Ascending aorta (tissue), 2 donors: Measurements from ENCODE around the gene PRRC2C. TPM values are rescaled to one million over a fixed set of nuclear protein-coding genes. Genes with fewer than 3 reads are reported as not detected.
"Not testable (repeated sequence)": the region's sequence is repeated elsewhere in the genome, so short reads cannot be mapped to it uniquely, and the experiment has no call there.

Experiments
- DNase-seq, 2 donors: peaks; one replicate each; pipeline ENCODE4 v3.0.0-alpha.2; 2019; ENCODE audit warnings: low spot score in 2 of 2
- H3K27ac ChIP-seq, 2 donors: fragments of 200-600 bp; sonication (generic); one replicate each; pipeline ENCODE4 v1.5.1; 2016 to 2017; ENCODE audit warnings: mild to moderate bottlenecking in 1 of 2
- H3K27me3 ChIP-seq: fragments of 200-600 bp; sonication (generic); one replicate; pipeline ENCODE4 v1.5.1; 2017
- H3K36me3 ChIP-seq, 2 donors: fragments of 200-600 bp; sonication (generic); one replicate each; pipeline ENCODE4 v1.5.1; 2016
- H3K4me1 ChIP-seq, 2 donors: fragments of 200-600 bp; sonication (generic); one replicate each; pipeline ENCODE4 v1.5.1; 2016 to 2017; ENCODE audit warnings: mild to moderate bottlenecking in 1 of 2
- H3K4me3 ChIP-seq, 2 donors: fragments of 200-600 bp; sonication (generic); one replicate each; pipeline ENCODE4 v1.5.1; 2016 to 2017; ENCODE audit warnings: mild to moderate bottlenecking in 1 of 2
- H3K9me3 ChIP-seq, 2 donors: fragments of 200-600 bp; sonication (generic); one replicate each; pipeline ENCODE4 v1.5.1; 2016
- CTCF ChIP-seq, 3 experiments: fragments of 200-600 bp in 2 of 3; fragments of 450-650 bp in 1 of 3; sonication (generic) in 2 of 3; IDR thresholded peaks; one replicate each; pipeline ENCODE4 v1.5.1; 2016 to 2019; ENCODE audit warnings: antibody characterized with exemption in 3 of 3, mild to moderate bottlenecking in 1 of 3, moderate library complexity in 1 of 3
- intact Hi-C: fragments of 100-400 bp; cut with DNase I; formaldehyde crosslinking; loops from one replicate; pipeline ENCODE4 v1.15.1; 2023
- total RNA-seq: library from RNA; depleted of rRNA; stranded (reverse); fragments of >200 nt; gene quantifications from one replicate; pipeline ENCODE4 v1.1.0, GENCODE V29; 2016

PRRC2C gene
- total RNA-seq, 1 donor from 2014 or later, result 46.3 TPM

GRCh38 chr1:171596705-171597104, 111.4 kb downstream of the PRRC2C start:
- Histone ChIP-seq H3K36me3 (peaks cover 20 to 28% of the 10 kb centered on the region in 2 donors), H3K27me3 (no peaks in the 10 kb centered on the region), H3K4me1 (no peaks in the 10 kb centered on the region), H3K9me3 (no peaks in the 10 kb centered on the region), H3K27ac (no peak overlapping the region), H3K4me3 (no peak overlapping the region)
- TF ChIP-seq CTCF (IDR thresholded peaks at IDR 0.05), result no peak
- intact Hi-C loops, result no loop called here
- no peak for DNase-seq

- no peaks in the 10 kb centered on the region for H3K4me1 ChIP-seq
- no peaks in the 10 kb centered on the region for H3K27me3 ChIP-seq
- no peak for DNase-seq
- intact Hi-C loops, result no loop called here
- H3K27ac ChIP-seq, result no peak overlapping the region
- no peaks in the 10 kb centered on the region for H3K9me3 ChIP-seq
- H3K36me3 ChIP-seq, result peaks cover 15 to 23% of the 10 kb centered on the region in 2 donors
- H3K4me3 ChIP-seq, result no peak overlapping the region
- TF ChIP-seq CTCF (IDR thresholded peaks at IDR 0.05), result no peak
These were observed 111.9 kb downstream of the PRRC2C start for GRCh38 chr1:171597203-171597602.

GRCh38 chr1:171600310-171600709, 115.0 kb downstream of the PRRC2C start:
- H3K4me1 ChIP-seq, DNase-seq, H3K36me3 ChIP-seq, H3K27ac ChIP-seq, H3K9me3 ChIP-seq, H3K27me3 ChIP-seq, H3K4me3 ChIP-seq, intact Hi-C loops: not testable (repeated sequence)

GRCh38 chr1:171600862-171601261, 115.5 kb downstream of the PRRC2C start:
- intact Hi-C loops, result no loop called here
- H3K4me3 ChIP-seq, result no peak overlapping the region

GRCh38 chr1:171603042-171603441, 117.7 kb downstream of the PRRC2C start:
- H3K27me3 ChIP-seq, intact Hi-C loops, DNase-seq, H3K36me3 ChIP-seq, H3K27ac ChIP-seq, H3K4me1 ChIP-seq, H3K9me3 ChIP-seq, H3K4me3 ChIP-seq: not testable (repeated sequence)

More at GRCh38 chr1:171600862-171601261, 115.5 kb downstream of the PRRC2C start:
- Histone ChIP-seq H3K36me3 (no peaks in the 10 kb centered on the region), H3K27ac (no peak overlapping the region), H3K9me3 (no peaks in the 10 kb centered on the region), H3K27me3 (no peaks in the 10 kb centered on the region), H3K4me1 (no peaks in the 10 kb centered on the region)
- TF ChIP-seq CTCF (IDR thresholded peaks at IDR 0.05), result no peak
- DNase-seq, result no peak

- Histone ChIP-seq H3K4me1 (no peaks in the 10 kb centered on the region), H3K27ac (no peak overlapping the region), H3K4me3 (no peak overlapping the region), H3K27me3 (no peaks in the 10 kb centered on the region), H3K9me3 (no peaks in the 10 kb centered on the region), H3K36me3 (no peaks in the 10 kb centered on the region)
- DNase-seq, result no peak
- intact Hi-C loops, result no loop called here
- TF ChIP-seq CTCF (IDR thresholded peaks at IDR 0.05), result no peak
These were observed 121.1 kb downstream of the PRRC2C start for GRCh38 chr1:171606402-171606941.

GRCh38 chr1:171610385-171610784, 125.1 kb downstream of the PRRC2C start:
- no peak for DNase-seq
- intact Hi-C loops, result no loop called here
- TF ChIP-seq CTCF (IDR thresholded peaks at IDR 0.05), result no peak
- no peaks in the 10 kb centered on the region for H3K4me1 ChIP-seq
- no peaks in the 10 kb centered on the region for H3K36me3 ChIP-seq
- no peak overlapping the region for H3K4me3 ChIP-seq
- H3K9me3 ChIP-seq, result no peaks in the 10 kb centered on the region
- H3K27me3 ChIP-seq, result no peaks in the 10 kb centered on the region
- H3K27ac ChIP-seq, result no peak overlapping the region
